ENCODE measurements around the gene JADE1.
A peak's percentile ranks its signal among the peaks of the same experiment; 100 is the strongest.

The JADE1 gene

GRCh38 chr4:128776794-128777216 is 32.7 kb upstream of the JADE1 start:
- TF ChIP-seq CTCF (IDR thresholded peaks at IDR 0.05; ENCODE audit: low read depth, low read length): no peak
- DNase-seq (ENCODE audit: extremely low read depth, low read depth): peak; percentile 55

- no peak for DNase-seq (ENCODE audit: extremely low read depth, low read depth)
- TF ChIP-seq CTCF (IDR thresholded peaks at IDR 0.05; ENCODE audit: low read depth, low read length): no peak
These were observed 28.8 kb upstream of the JADE1 start for GRCh38 chr4:128780688-128781087.

- no peak for TF ChIP-seq CTCF (IDR thresholded peaks at IDR 0.05; ENCODE audit: low read depth, low read length)
- DNase-seq (ENCODE audit: extremely low read depth, low read depth): no peak
These were observed 27.3 kb upstream of the JADE1 start for GRCh38 chr4:128782076-128782715.

GRCh38 chr4:128782875-128783614 is 26.5 kb upstream of the JADE1 start:
- TF ChIP-seq CTCF (IDR thresholded peaks at IDR 0.05; ENCODE audit: low read depth, low read length): no peak
- DNase-seq (ENCODE audit: extremely low read depth, low read depth): no peak

- TF ChIP-seq CTCF (IDR thresholded peaks at IDR 0.05; ENCODE audit: low read depth, low read length): no peak
- DNase-seq (ENCODE audit: extremely low read depth, low read depth): no peak
These were observed 21.8 kb upstream of the JADE1 start for GRCh38 chr4:128787509-128788311.

- no peak for DNase-seq (ENCODE audit: extremely low read depth, low read depth)
- no peak for TF ChIP-seq CTCF (IDR thresholded peaks at IDR 0.05; ENCODE audit: low read depth, low read length)
These were observed 15.4 kb upstream of the JADE1 start for GRCh38 chr4:128793859-128794672.

All from AG09319 (cell line).